K562 (cell line): ENCODE measurements around the gene ZBP1. TPM values are rescaled to one million over a fixed set of nuclear protein-coding genes. Genes with fewer than 3 reads are reported as not detected.
A peak's percentile ranks its signal among the peaks of the same experiment; 100 is the strongest.

Experiments used
- ARHGAP35 ChIP-seq: fragments of 450-650 bp; IDR thresholded peaks from 2 replicates; pipeline ENCODE4 v1.6.1; 2018; ENCODE audit not compliant: partially characterized antibody
- ARID2 ChIP-seq: fragments of 450-650 bp; IDR thresholded peaks from 2 replicates; pipeline ENCODE4 v1.6.1; 2017; ENCODE audit warnings: antibody characterized with exemption, mild to moderate bottlenecking
- CHD1 ChIP-seq: fragments of 200-600 bp; sonication (generic); IDR thresholded peaks from one replicate; pipeline ENCODE4 v1.6.1; 2012; ENCODE audit warnings: mild to moderate bottlenecking, moderate library complexity, low read length, inconsistent platforms
- HDGF ChIP-seq: fragments of 450-650 bp; IDR thresholded peaks from 2 replicates; pipeline ENCODE4 v1.6.1; 2016
- HMGN3 ChIP-seq: IDR thresholded peaks from 2 replicates; pipeline ENCODE4 v1.6.1; 2011; ENCODE audit warnings: borderline replicate concordance, low read depth, mild to moderate bottlenecking, mixed read lengths, low read length; ENCODE audit not compliant: insufficient read length; ENCODE audit errors: extremely low read depth
- JUN ChIP-seq, 2 experiments: sonication (generic) in 1 of 2; formaldehyde crosslinking in 1 of 2; IDR thresholded peaks; 2 replicates each; pipeline versions ENCODE4 v1.6.1 to v1.8.0; 2012 to 2022; ENCODE audit warnings: borderline replicate concordance in 2 of 2, mild to moderate bottlenecking in 2 of 2, improper control_type of control experiment in 1 of 2, low read depth in 1 of 2, low read length in 1 of 2, missing genetic modification reagents in 1 of 2
- KLF13 ChIP-seq: fragments of 450-650 bp; IDR thresholded peaks from 2 replicates; pipeline ENCODE4 v1.6.1; 2016; ENCODE audit warnings: missing genetic modification characterization, low read depth, mild to moderate bottlenecking, missing compliant biosample characterization, moderate library complexity, borderline replicate concordance
- L3MBTL2 ChIP-seq: fragments of 450-650 bp; IDR thresholded peaks from 2 replicates; pipeline ENCODE4 v1.6.1; 2016; ENCODE audit warnings: mild to moderate bottlenecking, moderate library complexity
- PATZ1 ChIP-seq: fragments of 250-450 bp; sonication (Bioruptor Pico); IDR thresholded peaks from 2 replicates; pipeline ENCODE4 v1.5.0; 2020; ENCODE audit warnings: mild to moderate bottlenecking, borderline replicate concordance
- PCBP1 ChIP-seq: fragments of 200-400 bp; formaldehyde crosslinking; IDR thresholded peaks from 2 replicates; pipeline ENCODE4 v1.6.1; 2018; ENCODE audit warnings: mild to moderate bottlenecking, low read depth, low read length; ENCODE audit not compliant: poor library complexity, severe bottlenecking
- PKNOX1 ChIP-seq: fragments of 450-650 bp; IDR thresholded peaks from 2 replicates; pipeline ENCODE4 v1.6.1; 2016
- PTBP1 ChIP-seq: fragments of 200-400 bp; formaldehyde crosslinking; IDR thresholded peaks from 2 replicates; pipeline ENCODE4 v1.6.1; 2017; ENCODE audit warnings: low read depth, low read length
- RCOR1 ChIP-seq, 2 experiments: IDR thresholded peaks; 2 replicates each; pipeline ENCODE4 v1.6.1; 2012; ENCODE audit warnings: low read depth in 2 of 2, low read length in 2 of 2, borderline replicate concordance in 1 of 2, improper control_type of control experiment in 1 of 2
- SNIP1 ChIP-seq: fragments of 450-650 bp; IDR thresholded peaks from 2 replicates; pipeline ENCODE4 v1.7.1; 2017; ENCODE audit warnings: low read depth, mild to moderate bottlenecking
- STAG1 ChIP-seq: sonication (generic); formaldehyde crosslinking; IDR thresholded peaks from 2 replicates; pipeline ENCODE4 v1.5.0; 2020; ENCODE audit warnings: missing genetic modification reagents, borderline replicate concordance
- SUPT5H ChIP-seq: fragments of 450-650 bp; IDR thresholded peaks from 2 replicates; pipeline ENCODE4 v1.6.1; 2016
- VEZF1 ChIP-seq: fragments of 200-800 bp; sonication (Bioruptor generic); IDR thresholded peaks from 2 replicates; pipeline ENCODE4 v1.6.1; 2017; ENCODE audit warnings: missing genetic modification characterization, missing compliant biosample characterization
- ZEB2 ChIP-seq: fragments of 450-650 bp; IDR thresholded peaks from 2 replicates; pipeline ENCODE4 v1.6.1; 2016
- ZNF280B ChIP-seq: fragments of 250-450 bp; sonication (Bioruptor Pico); IDR thresholded peaks from 2 replicates; pipeline ENCODE4 v1.5.1; 2021; ENCODE audit warnings: mild to moderate bottlenecking
- ZNF436 ChIP-seq: fragments of 250-450, 450-650 bp; sonication (Bioruptor Pico); formaldehyde crosslinking; IDR thresholded peaks from 2 replicates; pipeline ENCODE4 v1.7.0; 2020; ENCODE audit warnings: mild to moderate bottlenecking
- ZNF445 ChIP-seq: fragments of 250-450 bp; sonication (Bioruptor Pico); IDR thresholded peaks from 2 replicates; pipeline ENCODE4 v1.4.0; 2020; ENCODE audit warnings: low read depth, mild to moderate bottlenecking, moderate library complexity
- ZNF507 ChIP-seq: conservative IDR thresholded peaks from 2 replicates; pipeline ENCODE4 v1.6.1; 2017; ENCODE audit warnings: missing genetic modification characterization, missing compliant biosample characterization
- polyA plus RNA-seq, 8 experiments: library from polyadenylated mRNA; depleted of rRNA in 4 of 8; stranded (reverse) in 5 of 8; unstranded in 3 of 8; fragments of >200 nt; fragmentation: Nextera tagmentation in 2 of 8; fragmentation: Illumina TruSeq in 1 of 8; extraction: Ambion mirVana in 2 of 8; extraction: Trizol in 1 of 8; gene quantifications; 2 replicates each; pipeline versions ENCODE4 v1.2.1 to v1.2.3, GENCODE V29; 2011 to 2014; ENCODE audit warnings: inconsistent platforms in 1 of 8, missing spikeins in 1 of 8
- total RNA-seq, 7 experiments: library from RNA; depleted of rRNA in 6 of 7; stranded (reverse); fragments of >200 nt in 6 of 7; fragmentation: Illumina TruSeq in 2 of 7; extraction: Trizol in 2 of 7; gene quantifications; 2 replicates each; pipeline versions ENCODE4 v1.2.1 to v1.2.3, GENCODE V29; 2011 to 2021; ENCODE audit warnings: low replicate concordance in 1 of 7

The ZBP1 gene
- total and polyA plus RNA-seq, 9 of the 15 experiments (the other 6 are each of a cell fraction or from before 2014, with no cell fraction given): not detected

GRCh38 chr20:57596998-57597939 is 23.0 kb downstream of the ZBP1 start (continued):
- TF ChIP-seq PCBP1 (peak; percentile 71), SUPT5H (no peak), PTBP1 (no peak), VEZF1 (CRISPR knock-in tag) (peak; percentile 57), ZNF445 (CRISPR knock-in tag) (no peak), CHD1 (no peak), L3MBTL2 (0 out of 2 replicates have a peak, but pooled peaks have one; percentile 11), KLF13 (tag) (no peak), ZNF436 (CRISPR knock-in tag) (no peak), PKNOX1 (peak; percentile 94), ZNF280B (CRISPR knock-in tag) (no peak), ZEB2 (no peak), ARHGAP35 (no peak), ZNF507 (no peak), RCOR1 (IDR thresholded peaks at IDR 0.05; ENCODE audit: borderline replicate concordance in 1 of 2, low read depth in 2 of 2, low read length in 2 of 2) (0 out of 4 replicates have a peak, but pooled peaks of 1 of the 2 experiments have one; percentile 15), HMGN3 (peak; percentile 48), JUN (IDR thresholded peaks at IDR 0.05; ENCODE audit: borderline replicate concordance, low read depth, low read length) (no peak), JUN (CRISPR knock-in tag; IDR thresholded peaks at IDR 0.05; ENCODE audit: borderline replicate concordance) (no peak), STAG1 (CRISPR knock-in tag) (peak; percentile 91; the same call in 1 of the 2 replicates), SNIP1 (no peak), HDGF (no peak), ARID2 (peak; percentile 66; the same call in 1 of the 2 replicates), PATZ1 (CRISPR knock-in tag) (no peak)
